NCI-H146 treated with DMSO at 0.1 percent for 48 hours (cell line): ENCODE results near the gene TSC22D1.

Source experiments
- DNase-seq: peaks from one replicate; lab custom pipeline; 2025; ENCODE audit not compliant: unreplicated experiment; lab: John Stamatoyannopoulos, UW

The TSC22D1 gene

DNA sequence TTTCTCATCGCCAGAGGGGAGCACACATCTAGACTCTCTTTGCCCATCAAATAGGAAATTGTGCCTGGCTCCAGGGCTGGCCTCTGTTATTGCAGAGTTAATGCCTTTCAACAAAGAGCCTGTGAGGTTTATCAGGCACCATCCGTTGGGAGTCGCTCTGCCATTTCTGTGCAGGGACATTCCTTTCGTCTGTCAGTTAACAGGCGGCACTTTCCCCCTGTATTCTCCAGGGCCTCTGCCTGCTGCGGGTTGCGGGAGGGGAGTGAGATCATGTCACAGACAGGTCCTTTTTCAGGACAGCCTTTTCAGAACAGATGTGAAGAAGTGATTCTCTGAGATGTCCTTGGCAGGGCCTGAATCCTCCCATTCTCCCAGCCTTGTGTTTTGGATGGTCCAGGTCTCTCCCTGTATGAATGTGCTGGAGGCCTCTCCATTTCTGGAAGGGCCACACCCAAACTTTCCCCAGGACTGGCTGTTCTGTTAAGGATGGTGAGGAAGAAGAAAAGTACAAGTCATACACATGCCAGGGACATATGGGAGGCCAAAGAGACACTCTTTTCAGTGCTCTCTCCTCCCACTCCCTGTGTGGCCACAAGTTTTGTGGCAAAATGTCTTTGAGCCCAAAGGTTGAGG, 187.6 kb downstream of the TSC22D1 start:
- DNase-seq, result no peak

DNA sequence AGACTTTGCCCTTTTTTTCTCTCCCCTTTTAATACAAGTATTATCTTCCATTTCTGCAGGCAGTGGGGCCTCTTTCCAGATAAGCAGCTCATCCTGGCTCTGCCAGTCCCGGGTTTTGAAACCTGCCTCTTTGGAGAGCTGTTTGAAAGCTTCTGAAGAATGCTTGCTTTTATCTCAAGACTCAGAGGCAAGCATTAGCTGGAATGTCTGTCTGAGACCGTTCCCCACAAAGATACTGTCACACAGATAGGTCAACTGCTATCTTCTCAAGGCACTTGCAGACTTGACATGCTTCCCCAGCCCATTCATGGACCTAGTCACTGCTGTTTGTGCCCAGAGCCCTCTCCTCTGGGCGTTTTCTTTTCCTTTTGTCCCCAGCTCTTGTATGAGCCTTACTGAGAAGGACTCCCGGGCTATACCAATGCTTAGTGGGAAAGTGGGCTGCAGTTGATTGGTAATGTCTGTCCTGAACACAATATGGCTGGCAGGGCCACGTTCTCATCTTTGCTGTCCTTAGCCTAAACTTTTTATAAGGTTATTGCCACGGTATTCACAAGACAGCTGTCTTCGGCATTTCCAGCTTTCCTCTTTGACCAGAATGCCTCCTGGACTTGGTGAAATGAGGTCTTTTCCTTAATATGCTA, 189.1 kb downstream of the TSC22D1 start:
- no peak for DNase-seq

DNA sequence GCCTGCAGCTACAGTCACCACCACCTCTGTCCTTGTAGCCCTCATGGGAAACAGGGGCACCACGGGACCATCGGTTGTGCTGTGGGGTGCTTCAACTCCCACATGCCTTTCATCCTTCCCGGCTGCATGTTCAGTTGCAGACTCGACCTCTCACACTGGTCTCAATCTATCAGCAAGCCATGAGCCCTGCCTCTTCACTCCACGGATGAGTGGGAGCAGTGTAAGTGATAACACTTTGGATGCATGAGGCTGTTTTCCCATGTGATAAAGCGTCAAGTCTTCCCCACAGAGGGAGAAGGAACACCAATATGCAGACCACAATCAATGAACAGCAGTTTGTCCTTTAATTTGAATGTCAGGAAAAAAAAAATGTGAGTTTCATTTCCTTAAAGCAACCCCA, 190.3 kb downstream of the TSC22D1 start:
- DNase-seq, result no peak

DNA sequence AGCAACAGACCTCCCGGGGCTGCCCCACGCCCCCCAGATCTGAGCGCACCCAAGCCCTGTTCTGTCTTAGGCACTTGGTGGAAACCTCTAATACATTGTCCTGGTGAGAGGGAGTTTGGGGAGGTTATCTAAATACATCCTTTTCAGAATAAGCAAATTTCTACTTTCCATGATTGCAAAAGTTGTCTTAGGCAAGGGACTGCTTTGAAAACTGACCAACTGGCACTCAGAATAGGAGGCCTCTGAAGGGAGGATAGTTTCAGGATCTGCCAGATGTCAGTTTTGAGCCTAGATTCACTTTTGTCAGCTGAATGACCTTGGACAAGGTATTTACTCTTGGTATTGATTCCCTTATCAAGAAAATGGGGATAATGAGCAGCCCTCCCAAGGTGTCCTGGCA, 190.7 kb downstream of the TSC22D1 start:
- no peak for DNase-seq

DNA sequence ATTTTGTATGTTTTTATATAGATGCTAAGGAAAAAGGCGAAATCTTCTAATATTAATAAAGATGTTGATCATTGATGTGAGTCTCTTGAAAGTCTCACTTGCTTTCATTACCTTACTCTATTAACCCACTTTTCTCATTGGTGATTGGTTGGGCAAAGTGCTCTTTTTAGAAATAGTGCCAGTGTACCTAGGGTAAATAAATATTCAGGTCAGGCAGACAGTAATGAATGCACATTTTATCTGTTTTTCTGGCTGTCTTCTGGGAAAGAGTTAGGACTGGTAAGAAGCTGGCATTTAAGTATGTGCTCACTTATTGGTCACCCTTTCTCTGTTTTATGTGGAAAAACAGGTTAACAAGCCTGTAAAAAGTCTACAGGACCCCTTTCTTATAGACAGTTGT, 191.4 kb downstream of the TSC22D1 start:
- DNase-seq, result no peak

DNA sequence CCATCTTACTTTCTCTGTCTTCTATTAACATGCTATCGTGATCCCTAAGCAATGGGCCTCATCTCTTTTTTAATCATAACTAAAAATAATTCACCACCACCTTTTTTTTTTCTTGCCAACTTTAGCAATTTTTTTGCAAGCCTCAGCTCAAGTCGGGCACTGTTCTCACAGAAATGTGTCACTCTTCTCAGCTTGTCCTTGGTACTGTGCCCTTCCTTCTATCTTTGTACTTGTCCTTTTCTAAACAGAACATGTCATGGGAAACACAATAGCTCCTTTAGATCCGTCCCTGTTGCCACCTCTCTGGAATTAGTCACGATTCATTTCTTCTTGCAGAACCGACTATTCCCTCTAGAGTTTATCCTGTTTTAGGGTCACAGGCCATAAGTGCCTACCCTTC, 192.2 kb downstream of the TSC22D1 start:
- DNase-seq, result no peak

DNA sequence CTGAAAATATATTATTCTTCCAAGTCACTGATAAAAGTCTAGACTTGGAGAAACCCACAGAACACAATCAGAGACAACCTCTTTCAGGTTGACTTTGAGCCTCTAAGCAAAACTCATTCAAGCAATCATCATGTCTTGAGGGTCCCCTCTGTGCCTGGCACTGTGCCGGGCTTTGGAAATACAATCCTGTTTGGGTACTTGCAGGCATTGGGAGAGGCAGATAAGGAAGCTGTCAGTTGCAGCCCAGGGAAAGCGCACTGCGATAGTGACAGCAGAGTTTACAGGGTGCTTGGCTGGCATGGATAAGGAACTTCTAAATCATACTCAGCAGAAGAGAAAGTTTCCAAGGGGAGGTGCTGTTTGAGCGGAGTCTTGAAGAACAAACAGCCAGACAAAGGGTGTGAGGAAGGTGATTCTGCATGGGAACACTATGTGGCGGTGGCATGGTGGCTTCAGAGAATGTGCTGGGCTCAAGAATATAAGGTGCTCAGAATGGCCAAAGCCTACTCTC, 193.4 kb downstream of the TSC22D1 start:
- no peak for DNase-seq
